Measurements from ENCODE around the gene OR6B1.

DNA sequence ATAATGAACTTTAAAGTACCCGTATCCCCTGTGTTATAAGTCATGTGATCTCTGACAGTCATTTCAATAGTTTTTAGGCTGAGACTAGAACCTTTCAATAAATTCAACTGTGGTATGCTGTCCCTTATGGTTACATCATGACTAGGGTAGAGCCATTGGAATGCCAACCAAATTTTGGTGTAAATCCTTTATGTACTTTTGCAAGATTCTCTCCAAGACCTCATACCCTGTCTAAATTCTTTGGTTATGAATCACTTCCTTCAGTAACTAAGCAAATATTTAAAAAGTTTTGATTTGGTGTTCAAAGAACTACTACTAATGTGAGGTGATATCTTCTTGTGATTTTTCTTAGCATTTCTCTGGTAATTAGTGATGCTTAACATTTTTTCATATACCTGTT is 20.8 kb upstream of the OR6B1 start:
- TF ChIP-seq, protein P1, sequence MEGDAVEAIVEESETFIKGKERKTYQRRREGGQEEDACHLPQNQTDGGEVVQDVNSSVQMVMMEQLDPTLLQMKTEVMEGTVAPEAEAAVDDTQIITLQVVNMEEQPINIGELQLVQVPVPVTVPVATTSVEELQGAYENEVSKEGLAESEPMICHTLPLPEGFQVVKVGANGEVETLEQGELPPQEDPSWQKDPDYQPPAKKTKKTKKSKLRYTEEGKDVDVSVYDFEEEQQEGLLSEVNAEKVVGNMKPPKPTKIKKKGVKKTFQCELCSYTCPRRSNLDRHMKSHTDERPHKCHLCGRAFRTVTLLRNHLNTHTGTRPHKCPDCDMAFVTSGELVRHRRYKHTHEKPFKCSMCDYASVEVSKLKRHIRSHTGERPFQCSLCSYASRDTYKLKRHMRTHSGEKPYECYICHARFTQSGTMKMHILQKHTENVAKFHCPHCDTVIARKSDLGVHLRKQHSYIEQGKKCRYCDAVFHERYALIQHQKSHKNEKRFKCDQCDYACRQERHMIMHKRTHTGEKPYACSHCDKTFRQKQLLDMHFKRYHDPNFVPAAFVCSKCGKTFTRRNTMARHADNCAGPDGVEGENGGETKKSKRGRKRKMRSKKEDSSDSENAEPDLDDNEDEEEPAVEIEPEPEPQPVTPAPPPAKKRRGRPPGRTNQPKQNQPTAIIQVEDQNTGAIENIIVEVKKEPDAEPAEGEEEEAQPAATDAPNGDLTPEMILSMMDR (IDR thresholded peaks at IDR 0.05), result no peak
- no peak for TF ChIP-seq POLR2A (IDR thresholded peaks at IDR 0.05)

All from lower leg skin (tissue), 3 donors.